OCI-LY7 (cell line): ENCODE measurements around the gene ULBP3.

Source experiments
- CTCF ChIP-seq: fragments of 200-600 bp; sonication (generic); conservative IDR thresholded peaks from 2 replicates; pipeline ENCODE4 v1.5.1; 2014; ENCODE audit warnings: mild to moderate bottlenecking, antibody characterized with exemption, low read length, moderate library complexity, mixed read lengths
- EZH2phosphoT487 ChIP-seq: fragments of 200-600 bp; sonication (generic); IDR thresholded peaks from 2 replicates; pipeline ENCODE4 v1.6.1; 2018; ENCODE audit warnings: low read depth, borderline replicate concordance, mild to moderate bottlenecking, mixed run types, antibody characterized with exemption, low read length, moderate library complexity, mixed read lengths

GRCh38 chr6:150036081-150036480 is 32.8 kb downstream of the ULBP3 start:
- TF ChIP-seq CTCF (no peak), EZH2phosphoT487 (no peak)
